ENCODE measurements around the gene HACL1.

GRCh38 chr3:15630646-15631350 is 29.4 kb upstream of the HACL1 start:
- TF ChIP-seq STAT6 (CRISPR knock-in tag; conservative IDR thresholded peaks at IDR 0.05; ENCODE audit: low read depth) (no peak), CTCF (IDR thresholded peaks at IDR 0.05) (no peak), ATF6 (CRISPR knock-in tag; IDR thresholded peaks at IDR 0.05) (no peak), MAX (CRISPR knock-in tag; IDR thresholded peaks at IDR 0.05) (no peak), E2F4 (CRISPR knock-in tag; IDR thresholded peaks at IDR 0.05; ENCODE audit: borderline replicate concordance, low read depth) (no peak), USF2 (CRISPR knock-in tag; IDR thresholded peaks at IDR 0.05) (no peak), ZNF219 (CRISPR knock-in tag; IDR thresholded peaks at IDR 0.05; ENCODE audit: borderline replicate concordance) (no peak), NR3C1 (CRISPR knock-in tag; conservative IDR thresholded peaks at IDR 0.05; ENCODE audit: low read depth) (no peak), ARID4B (CRISPR knock-in tag; IDR thresholded peaks at IDR 0.05; ENCODE audit: borderline replicate concordance) (no peak), ATF2 (CRISPR knock-in tag; IDR thresholded peaks at IDR 0.05; ENCODE audit: borderline replicate concordance, low read depth) (no peak)

Measured in WTC11 (cell line).